Measurements from ENCODE around the gene HSPBP1. TPM values are rescaled to one million over a fixed set of nuclear protein-coding genes. Genes with fewer than 3 reads are reported as not detected.

Gene HSPBP1
- total RNA-seq, 1 donor from 2014 or later: 32.2 TPM

- H3K36me3 Mint-ChIP-seq (ENCODE audit: low read depth): peaks cover 43% of the 10 kb centered on the region
- CTCF ChIA-PET: no interaction called here
- intact Hi-C loops (cut with micrococcal nuclease): no loop called here
- peaks cover 3% of the 10 kb centered on the region for H3K4me1 Mint-ChIP-seq
- H3K27me3 Mint-ChIP-seq: no peaks in the 10 kb centered on the region
- peaks cover 4% of the 10 kb centered on the region for H3K9me3 Mint-ChIP-seq
- TF ChIP-seq, protein P1, sequence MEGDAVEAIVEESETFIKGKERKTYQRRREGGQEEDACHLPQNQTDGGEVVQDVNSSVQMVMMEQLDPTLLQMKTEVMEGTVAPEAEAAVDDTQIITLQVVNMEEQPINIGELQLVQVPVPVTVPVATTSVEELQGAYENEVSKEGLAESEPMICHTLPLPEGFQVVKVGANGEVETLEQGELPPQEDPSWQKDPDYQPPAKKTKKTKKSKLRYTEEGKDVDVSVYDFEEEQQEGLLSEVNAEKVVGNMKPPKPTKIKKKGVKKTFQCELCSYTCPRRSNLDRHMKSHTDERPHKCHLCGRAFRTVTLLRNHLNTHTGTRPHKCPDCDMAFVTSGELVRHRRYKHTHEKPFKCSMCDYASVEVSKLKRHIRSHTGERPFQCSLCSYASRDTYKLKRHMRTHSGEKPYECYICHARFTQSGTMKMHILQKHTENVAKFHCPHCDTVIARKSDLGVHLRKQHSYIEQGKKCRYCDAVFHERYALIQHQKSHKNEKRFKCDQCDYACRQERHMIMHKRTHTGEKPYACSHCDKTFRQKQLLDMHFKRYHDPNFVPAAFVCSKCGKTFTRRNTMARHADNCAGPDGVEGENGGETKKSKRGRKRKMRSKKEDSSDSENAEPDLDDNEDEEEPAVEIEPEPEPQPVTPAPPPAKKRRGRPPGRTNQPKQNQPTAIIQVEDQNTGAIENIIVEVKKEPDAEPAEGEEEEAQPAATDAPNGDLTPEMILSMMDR (IDR thresholded peaks at IDR 0.05): no peak
- H3K27ac Mint-ChIP-seq: no peak overlapping the region
- POLR2A ChIA-PET: no interaction called here
- ATAC-seq (ENCODE audit: low read depth) (no peak), DNase-seq (no peak)
- no peak overlapping the region for H3K4me3 Mint-ChIP-seq
These were observed 55.8 kb downstream of the HSPBP1 start for GRCh38 chr19:55224038-55224665.

- Mint-ChIP-seq H3K9me3 (peaks cover 4% of the 10 kb centered on the region), H3K4me3 (no peak overlapping the region), H3K27ac (no peak overlapping the region), H3K27me3 (no peaks in the 10 kb centered on the region), H3K36me3 (ENCODE audit: low read depth) (peaks cover 39% of the 10 kb centered on the region), H3K4me1 (peaks cover 3% of the 10 kb centered on the region)
- ChIA-PET CTCF (no interaction called here), POLR2A (no interaction called here)
- intact Hi-C loops (cut with micrococcal nuclease): no loop called here
- DNase-seq (no peak), ATAC-seq (ENCODE audit: low read depth) (no peak)
- TF ChIP-seq, protein P1 (IDR thresholded peaks at IDR 0.05): no peak
These were observed 56.4 kb downstream of the HSPBP1 start for GRCh38 chr19:55223291-55224037.

- peaks cover 13% of the 10 kb centered on the region for H3K36me3 Mint-ChIP-seq (ENCODE audit: low read depth)
- H3K4me1 Mint-ChIP-seq: peaks cover 12% of the 10 kb centered on the region
- ChIA-PET POLR2A (no interaction called here), CTCF (no interaction called here)
- H3K4me3 Mint-ChIP-seq: no peak overlapping the region
- H3K9me3 Mint-ChIP-seq: peaks cover 6% of the 10 kb centered on the region
- TF ChIP-seq, protein P1 (IDR thresholded peaks at IDR 0.05): no peak
- ATAC-seq (ENCODE audit: low read depth) (no peak), DNase-seq (no peak)
- intact Hi-C loops (cut with micrococcal nuclease): no loop called here
- H3K27me3 Mint-ChIP-seq: peaks cover 9% of the 10 kb centered on the region
- no peak overlapping the region for H3K27ac Mint-ChIP-seq
These were observed 59.4 kb downstream of the HSPBP1 start for GRCh38 chr19:55220525-55220924.

DNA sequence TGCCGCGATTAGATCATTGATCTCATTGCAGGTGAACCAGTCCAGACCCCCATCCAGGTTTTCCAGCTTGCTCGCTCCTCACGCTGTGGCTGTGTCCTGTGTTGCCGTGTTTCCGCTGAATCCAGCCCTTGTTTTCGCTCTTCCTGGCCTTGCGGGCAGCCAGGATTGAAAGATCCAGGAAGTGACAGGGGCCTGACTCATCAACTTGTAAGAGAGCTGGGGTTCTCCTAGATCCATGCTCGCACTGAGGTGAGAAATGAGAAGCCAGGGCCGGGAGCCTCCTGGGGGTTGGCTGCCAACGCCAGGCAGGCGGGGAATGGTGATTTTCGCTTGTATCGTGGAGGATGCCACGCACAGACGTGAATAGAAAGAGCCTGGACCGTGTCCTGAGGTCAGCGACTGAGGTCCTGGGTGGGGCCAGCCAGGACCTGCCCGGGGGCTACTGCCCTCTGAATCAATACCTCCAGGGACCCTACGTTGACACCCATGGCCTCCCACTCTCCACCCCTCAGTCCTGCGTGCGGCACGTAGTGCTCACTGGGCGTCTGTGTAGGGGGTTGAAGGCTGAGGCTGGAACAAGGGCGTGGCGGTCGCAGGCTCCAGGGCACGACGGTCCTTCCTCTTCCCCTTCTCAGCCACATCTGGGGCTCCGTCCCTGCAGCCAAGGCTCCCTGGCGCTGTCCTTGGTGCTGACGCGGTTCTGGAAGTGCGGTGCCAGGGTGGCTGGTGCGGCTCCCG is 63.3 kb downstream of the HSPBP1 start:
- ChIA-PET CTCF (no interaction called here), POLR2A (no interaction called here)
- DNase-seq (peak; percentile 35), ATAC-seq (ENCODE audit: low read depth) (peak; percentile 72)
- intact Hi-C loops (cut with micrococcal nuclease): loop anchor here (5.0 kb wide), 1 partner anchor 36 kb away; no protein-coding TSS in a partner anchor
- Mint-ChIP-seq H3K9me3 (peaks cover 14% of the 10 kb centered on the region), H3K4me1 (peaks cover 11% of the 10 kb centered on the region), H3K36me3 (ENCODE audit: low read depth) (peaks cover 7% of the 10 kb centered on the region), H3K4me3 (no peak overlapping the region), H3K27me3 (peaks cover 16% of the 10 kb centered on the region), H3K27ac (no peak overlapping the region)
- TF ChIP-seq, protein P1 (IDR thresholded peaks at IDR 0.05): no peak

GRCh38 chr19:55213547-55213946 is 66.4 kb downstream of the HSPBP1 start:
- ATAC-seq (ENCODE audit: low read depth): no peak
- Mint-ChIP-seq H3K9me3 (peaks cover 9% of the 10 kb centered on the region), H3K27ac (no peak overlapping the region), H3K36me3 (ENCODE audit: low read depth) (peaks cover 3% of the 10 kb centered on the region), H3K27me3 (peaks cover 19% of the 10 kb centered on the region), H3K4me1 (peaks cover 11% of the 10 kb centered on the region), H3K4me3 (no peak overlapping the region)
- TF ChIP-seq, protein P1 (IDR thresholded peaks at IDR 0.05): no peak
- intact Hi-C loops (cut with micrococcal nuclease): no loop called here
- DNase-seq: no peak
- POLR2A ChIA-PET: interaction anchor here (0.6 kb wide), 1 partner anchor 71 kb away, joined by 3 read pairs; no protein-coding TSS in a partner anchor
- CTCF ChIA-PET: no interaction called here

Measured in activated B cell treated with CpG ODN at 0.5 μM for 24 hours (primary cell).